KMS-11 (cell line): Measurements from ENCODE around the gene PRR22.

Experiments
- H2AFZ ChIP-seq: fragments of 200-600 bp; sonication (generic); 2 replicates; pipeline ENCODE4 v1.6.1; 2016; ENCODE audit warnings: antibody characterized with exemption, mixed run types, low read depth
- H3K27ac ChIP-seq: fragments of 200-600 bp; sonication (generic); 2 replicates; pipeline ENCODE4 v1.6.1; 2016; ENCODE audit warnings: mild to moderate bottlenecking, mixed run types
- H3K27me3 ChIP-seq: fragments of 200-600 bp; sonication (generic); 2 replicates; pipeline ENCODE4 v1.6.1; 2017; ENCODE audit warnings: mild to moderate bottlenecking, low read depth, mixed run types, moderate library complexity; ENCODE audit not compliant: insufficient read depth
- H3K36me3 ChIP-seq: fragments of 200-600 bp; sonication (generic); 2 replicates; pipeline ENCODE4 v1.6.1; 2017; ENCODE audit warnings: mild to moderate bottlenecking, mixed run types; ENCODE audit not compliant: insufficient read depth
- H3K4me1 ChIP-seq: fragments of 200-600 bp; sonication (generic); 2 replicates; pipeline ENCODE4 v1.6.1; 2016; ENCODE audit warnings: mild to moderate bottlenecking, low read depth, mixed run types; ENCODE audit not compliant: poor library complexity, severe bottlenecking
- H3K4me2 ChIP-seq: fragments of 200-600 bp; sonication (generic); 2 replicates; pipeline ENCODE4 v1.7.0; 2016; ENCODE audit warnings: mild to moderate bottlenecking, mixed run types
- H3K4me3 ChIP-seq: fragments of 200-600 bp; sonication (generic); IDR thresholded peaks from 2 replicates; pipeline ENCODE4 v1.6.1; 2017; ENCODE audit warnings: low read depth, low read length, mixed read lengths; ENCODE audit not compliant: insufficient read depth
- H3K79me2 ChIP-seq: fragments of 200-600 bp; sonication (generic); 2 replicates; pipeline ENCODE4 v1.6.1; 2016; ENCODE audit warnings: low read depth, mixed run types; ENCODE audit not compliant: insufficient read depth
- H3K9ac ChIP-seq: fragments of 200-600 bp; sonication (generic); 2 replicates; pipeline ENCODE4 v1.6.1; 2016; ENCODE audit warnings: mild to moderate bottlenecking, mixed run types
- H4K20me1 ChIP-seq: fragments of 200-600 bp; sonication (generic); 2 replicates; pipeline ENCODE4 v1.6.1; 2016; ENCODE audit warnings: mild to moderate bottlenecking, mixed run types; ENCODE audit not compliant: insufficient read depth
- CTCF ChIP-seq: fragments of 200-600 bp; sonication (generic); conservative IDR thresholded peaks from 2 replicates; pipeline ENCODE4 v1.6.1; 2017; ENCODE audit warnings: low read depth, mild to moderate bottlenecking, antibody characterized with exemption, low read length, moderate library complexity, mixed read lengths

The PRR22 gene

GRCh38 chr19:5788422-5788821 is 3.9 kb upstream of the PRR22 start:
- Histone ChIP-seq H3K27ac (no peak overlapping the region), H4K20me1 (no peaks in the 10 kb centered on the region), H3K27me3 (no peaks in the 10 kb centered on the region), H3K4me1 (peaks cover 5% of the 10 kb centered on the region), H2AFZ (no peak overlapping the region), H3K9ac (no peak overlapping the region), H3K36me3 (0 out of 2 replicates have a peak, but pooled peaks cover 4% of the 10 kb centered on the region), H3K79me2 (no peaks in the 10 kb centered on the region), H3K4me2 (no peak overlapping the region), H3K4me3 (no peak overlapping the region)
- TF ChIP-seq CTCF = no peak

- Histone ChIP-seq H4K20me1 (no peaks in the 10 kb centered on the region), H3K4me2 (no peak overlapping the region), H3K79me2 (no peaks in the 10 kb centered on the region), H3K36me3 (0 out of 2 replicates have a peak, but pooled peaks cover 4% of the 10 kb centered on the region), H2AFZ (no peak overlapping the region), H3K9ac (no peak overlapping the region), H3K4me1 (peaks cover 5% of the 10 kb centered on the region), H3K4me3 (no peak overlapping the region), H3K27ac (no peak overlapping the region), H3K27me3 (no peaks in the 10 kb centered on the region)
- no peak for TF ChIP-seq CTCF
Measured at GRCh38 chr19:5787409-5788182, 3.0 kb upstream of the PRR22 start.

GRCh38 chr19:5786593-5787408 is 2.3 kb upstream of the PRR22 start:
- Histone ChIP-seq H3K4me3 (no peak overlapping the region), H3K9ac (no peak overlapping the region), H3K36me3 (0 out of 2 replicates have a peak, but pooled peaks cover 4% of the 10 kb centered on the region), H3K4me1 (peaks cover 5% of the 10 kb centered on the region), H3K27me3 (no peaks in the 10 kb centered on the region), H3K27ac (no peak overlapping the region), H4K20me1 (no peaks in the 10 kb centered on the region), H3K79me2 (no peaks in the 10 kb centered on the region), H2AFZ (no peak overlapping the region), H3K4me2 (no peak overlapping the region)
- no peak for TF ChIP-seq CTCF

GRCh38 chr19:5785423-5785822 is 877 bp upstream of the PRR22 start:
- TF ChIP-seq CTCF = no peak
- no peaks in the 10 kb centered on the region for H3K27me3 ChIP-seq

More at GRCh38 chr19:5785423-5785822, 877 bp upstream of the PRR22 start:
- no peaks in the 10 kb centered on the region for H4K20me1 ChIP-seq
- H3K27ac ChIP-seq = no peak overlapping the region
- no peak overlapping the region for H3K9ac ChIP-seq
- H3K79me2 ChIP-seq = no peaks in the 10 kb centered on the region
- 0 out of 2 replicates have a peak, but pooled peaks cover 4% of the 10 kb centered on the region for H3K36me3 ChIP-seq
- H3K4me1 ChIP-seq = no peaks in the 10 kb centered on the region
- no peak overlapping the region for H3K4me3 ChIP-seq
- no peak overlapping the region for H3K4me2 ChIP-seq
- no peak overlapping the region for H2AFZ ChIP-seq
